ENCODE data around the gene ADGRL2.

Gene ADGRL2

DNA sequence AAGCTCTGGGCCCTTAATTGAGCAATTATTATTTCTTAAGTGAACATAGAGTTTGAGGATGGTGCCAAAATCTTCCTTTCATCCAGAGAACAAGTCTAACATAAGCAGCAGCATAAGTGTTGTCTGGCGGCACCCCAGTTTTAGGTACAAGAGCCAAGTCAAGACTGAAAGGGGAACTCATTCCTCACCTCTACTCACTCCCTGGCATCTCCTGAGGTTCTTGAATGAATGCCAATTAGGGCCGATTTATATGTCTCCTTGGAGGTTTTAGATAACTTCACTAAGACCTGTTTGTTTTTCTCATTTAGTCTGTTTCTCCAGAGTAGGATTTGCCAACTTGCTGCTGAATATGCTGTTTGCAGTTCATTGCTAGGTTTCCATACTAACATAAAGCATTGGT, 42.6 kb upstream of the ADGRL2 start:
- Mint-ChIP-seq H3K9me3 (no peaks in the 10 kb centered on the region), H3K4me1 (no peaks in the 10 kb centered on the region), H3K36me3 (ENCODE audit: low read depth) (no peaks in the 10 kb centered on the region), H3K27me3 (ENCODE audit: low read depth, poor library complexity) (no peaks in the 10 kb centered on the region), H3K4me3 (no peak overlapping the region), H3K27ac (no peak overlapping the region)
- TF ChIP-seq, protein P1, sequence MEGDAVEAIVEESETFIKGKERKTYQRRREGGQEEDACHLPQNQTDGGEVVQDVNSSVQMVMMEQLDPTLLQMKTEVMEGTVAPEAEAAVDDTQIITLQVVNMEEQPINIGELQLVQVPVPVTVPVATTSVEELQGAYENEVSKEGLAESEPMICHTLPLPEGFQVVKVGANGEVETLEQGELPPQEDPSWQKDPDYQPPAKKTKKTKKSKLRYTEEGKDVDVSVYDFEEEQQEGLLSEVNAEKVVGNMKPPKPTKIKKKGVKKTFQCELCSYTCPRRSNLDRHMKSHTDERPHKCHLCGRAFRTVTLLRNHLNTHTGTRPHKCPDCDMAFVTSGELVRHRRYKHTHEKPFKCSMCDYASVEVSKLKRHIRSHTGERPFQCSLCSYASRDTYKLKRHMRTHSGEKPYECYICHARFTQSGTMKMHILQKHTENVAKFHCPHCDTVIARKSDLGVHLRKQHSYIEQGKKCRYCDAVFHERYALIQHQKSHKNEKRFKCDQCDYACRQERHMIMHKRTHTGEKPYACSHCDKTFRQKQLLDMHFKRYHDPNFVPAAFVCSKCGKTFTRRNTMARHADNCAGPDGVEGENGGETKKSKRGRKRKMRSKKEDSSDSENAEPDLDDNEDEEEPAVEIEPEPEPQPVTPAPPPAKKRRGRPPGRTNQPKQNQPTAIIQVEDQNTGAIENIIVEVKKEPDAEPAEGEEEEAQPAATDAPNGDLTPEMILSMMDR (IDR thresholded peaks at IDR 0.05), result no peak
- DNase-seq, result no peak

DNA sequence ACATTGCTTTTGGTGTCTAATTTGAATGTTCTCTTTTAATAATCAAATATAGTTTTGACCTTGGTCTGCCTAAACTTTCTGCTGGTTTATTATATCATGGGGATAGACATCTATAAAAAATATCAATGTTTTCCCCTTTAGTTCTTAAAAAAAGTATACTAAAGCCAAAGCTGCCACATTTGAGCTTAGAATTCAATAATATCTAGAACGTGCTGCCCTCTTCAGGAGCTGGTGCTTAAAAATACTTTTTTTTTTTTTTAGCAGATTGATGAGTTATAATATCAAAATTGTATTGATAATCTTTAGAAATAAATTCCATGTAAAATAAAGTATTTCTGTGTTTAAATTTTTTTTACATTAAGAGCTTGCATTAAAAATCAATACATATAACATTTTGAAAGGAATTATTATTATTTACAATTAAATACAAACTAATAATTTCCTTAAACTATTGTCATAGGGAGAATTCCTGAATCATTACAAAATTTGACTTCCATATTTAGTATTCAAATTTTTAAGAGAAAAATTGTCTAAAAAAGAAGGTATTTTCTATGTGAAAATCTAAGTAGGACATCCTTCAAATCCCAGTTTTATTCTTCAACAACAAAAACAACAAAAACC, 40.1 kb upstream of the ADGRL2 start:
- Mint-ChIP-seq H3K4me3 (no peak overlapping the region), H3K9me3 (no peaks in the 10 kb centered on the region), H3K27ac (no peak overlapping the region), H3K27me3 (ENCODE audit: low read depth, poor library complexity) (no peaks in the 10 kb centered on the region), H3K4me1 (no peaks in the 10 kb centered on the region), H3K36me3 (ENCODE audit: low read depth) (no peaks in the 10 kb centered on the region)
- no peak for DNase-seq
- TF ChIP-seq, protein P1 (IDR thresholded peaks at IDR 0.05), result no peak

DNA sequence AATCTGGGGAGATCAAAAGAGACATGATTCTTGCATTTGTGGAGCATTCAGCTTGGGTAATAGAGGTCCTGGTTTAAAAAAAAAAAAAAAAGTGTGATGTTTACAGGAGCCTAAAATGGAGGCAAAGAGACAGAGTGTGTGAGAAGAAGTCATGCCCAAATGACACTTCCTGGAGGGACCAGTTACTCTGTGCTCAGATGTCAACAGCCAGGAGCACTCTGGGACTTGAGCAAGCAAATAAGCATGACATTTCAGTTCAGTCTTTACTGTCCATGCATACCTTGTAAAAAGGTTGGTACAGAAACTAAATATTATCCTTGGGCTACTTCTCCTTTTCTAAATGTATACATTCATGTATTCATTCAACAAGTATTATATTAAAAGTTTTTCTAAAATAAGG, 25.2 kb upstream of the ADGRL2 start:
- H3K4me1 Mint-ChIP-seq, result peaks cover 5% of the 10 kb centered on the region
- no peak for DNase-seq
- TF ChIP-seq, protein P1 (IDR thresholded peaks at IDR 0.05), result no peak
- peak overlapping the region; percentile 7 for H3K27ac Mint-ChIP-seq
- no peaks in the 10 kb centered on the region for H3K36me3 Mint-ChIP-seq (ENCODE audit: low read depth)
- peaks cover 6% of the 10 kb centered on the region for H3K9me3 Mint-ChIP-seq
- no peaks in the 10 kb centered on the region for H3K27me3 Mint-ChIP-seq (ENCODE audit: low read depth, poor library complexity)
- H3K4me3 Mint-ChIP-seq, result no peak overlapping the region

DNA sequence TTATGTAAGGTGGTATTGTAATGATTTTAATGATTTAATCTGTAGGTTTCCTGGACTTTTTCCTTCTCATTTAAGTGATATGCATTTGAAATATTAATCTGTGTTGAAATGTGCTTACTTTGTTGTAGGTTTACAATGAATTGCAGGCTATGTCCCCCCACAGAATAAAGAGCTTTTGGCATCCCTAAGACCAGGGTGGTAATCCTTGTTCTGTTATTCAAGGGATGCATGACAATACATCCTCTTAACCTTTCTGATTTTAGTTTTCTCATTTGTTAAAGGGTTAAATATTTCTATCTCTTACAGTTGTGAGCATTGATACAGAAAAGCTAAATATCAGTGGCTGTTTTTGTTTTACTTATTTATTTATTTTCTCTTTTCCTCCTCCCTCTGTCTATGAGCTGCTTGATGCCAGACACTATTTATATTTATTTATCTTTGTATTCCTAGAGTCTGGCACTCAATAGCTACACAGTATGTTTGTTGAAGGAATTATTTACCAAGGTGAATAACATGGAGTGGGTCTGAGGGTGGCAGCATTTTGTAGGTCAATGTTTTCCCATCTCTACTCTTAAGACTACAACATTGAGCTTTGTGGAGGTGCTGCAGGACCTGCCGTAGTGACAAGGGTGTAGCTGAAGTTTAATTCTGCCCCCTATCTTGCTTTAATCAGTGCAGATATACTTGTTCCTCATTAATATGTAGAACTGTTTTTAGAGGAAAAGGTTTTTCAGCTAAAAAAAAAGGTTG, 19.9 kb upstream of the ADGRL2 start:
- H3K36me3 Mint-ChIP-seq (ENCODE audit: low read depth), result no peaks in the 10 kb centered on the region
- TF ChIP-seq, protein P1 (IDR thresholded peaks at IDR 0.05), result no peak
- DNase-seq, result no peak
- H3K4me1 Mint-ChIP-seq, result no peaks in the 10 kb centered on the region
- H3K27me3 Mint-ChIP-seq (ENCODE audit: low read depth, poor library complexity), result no peaks in the 10 kb centered on the region
- no peak overlapping the region for H3K4me3 Mint-ChIP-seq
- H3K27ac Mint-ChIP-seq, result no peak overlapping the region
- H3K9me3 Mint-ChIP-seq, result peaks cover 6% of the 10 kb centered on the region

DNA sequence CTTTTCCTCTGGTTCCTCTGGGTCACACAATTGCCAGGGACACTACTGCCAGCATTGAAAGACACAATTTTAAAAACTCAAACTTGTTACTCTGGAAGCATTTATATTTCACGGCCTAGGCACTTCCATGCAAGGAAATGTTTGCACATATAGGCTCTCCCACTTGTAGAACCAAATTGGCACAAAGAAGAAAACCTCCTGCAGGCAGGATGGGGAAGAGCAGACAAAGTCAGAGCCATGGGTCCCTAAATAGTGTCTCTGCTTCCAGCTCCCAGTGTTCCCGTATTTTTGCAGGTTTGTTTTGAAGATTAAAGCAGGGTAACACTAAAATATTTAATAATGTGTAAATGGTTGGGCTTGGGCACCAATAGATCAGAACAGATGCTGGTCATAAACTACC, 19.0 kb upstream of the ADGRL2 start:
- no peaks in the 10 kb centered on the region for H3K36me3 Mint-ChIP-seq (ENCODE audit: low read depth)
- H3K9me3 Mint-ChIP-seq, result peaks cover 7% of the 10 kb centered on the region
- H3K4me3 Mint-ChIP-seq, result no peak overlapping the region
- H3K4me1 Mint-ChIP-seq, result no peaks in the 10 kb centered on the region
- TF ChIP-seq, protein P1 (IDR thresholded peaks at IDR 0.05), result no peak
- H3K27ac Mint-ChIP-seq, result no peak overlapping the region
- no peaks in the 10 kb centered on the region for H3K27me3 Mint-ChIP-seq (ENCODE audit: low read depth, poor library complexity)
- no peak for DNase-seq

DNA sequence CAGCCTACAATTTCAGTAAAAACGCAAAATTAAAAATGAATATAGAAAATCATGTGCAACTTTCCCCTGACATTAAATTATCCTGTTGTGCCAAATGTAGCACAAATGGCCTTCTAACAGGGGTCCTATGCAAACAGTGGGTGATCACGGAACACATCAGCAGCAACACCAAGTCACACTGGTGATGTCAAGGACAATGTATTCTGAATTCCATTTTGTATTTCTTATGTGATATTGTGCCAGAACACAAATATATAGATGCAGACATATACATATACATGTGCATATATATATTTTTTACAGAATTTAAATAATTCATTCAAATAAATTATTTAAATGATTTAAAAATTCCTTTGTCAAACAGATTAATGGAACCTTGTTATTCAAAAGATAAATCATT, 8.6 kb upstream of the ADGRL2 start:
- Mint-ChIP-seq H3K27me3 (ENCODE audit: low read depth, poor library complexity) (no peaks in the 10 kb centered on the region), H3K27ac (no peak overlapping the region), H3K4me1 (peaks cover 13% of the 10 kb centered on the region), H3K36me3 (ENCODE audit: low read depth) (peaks cover under 1% of the 10 kb centered on the region), H3K4me3 (no peak overlapping the region), H3K9me3 (peaks cover 1% of the 10 kb centered on the region)
- DNase-seq, result no peak
- TF ChIP-seq, protein P1 (IDR thresholded peaks at IDR 0.05), result no peak
